ENCODE data around the gene PROM1. TPM values are rescaled to one million over a fixed set of nuclear protein-coding genes. Genes with fewer than 3 reads are reported as not detected.

The PROM1 gene
- total RNA-seq, 6 donors from 2014 or later = 1.6 to 43.6 (median 4.3) TPM

DNA sequence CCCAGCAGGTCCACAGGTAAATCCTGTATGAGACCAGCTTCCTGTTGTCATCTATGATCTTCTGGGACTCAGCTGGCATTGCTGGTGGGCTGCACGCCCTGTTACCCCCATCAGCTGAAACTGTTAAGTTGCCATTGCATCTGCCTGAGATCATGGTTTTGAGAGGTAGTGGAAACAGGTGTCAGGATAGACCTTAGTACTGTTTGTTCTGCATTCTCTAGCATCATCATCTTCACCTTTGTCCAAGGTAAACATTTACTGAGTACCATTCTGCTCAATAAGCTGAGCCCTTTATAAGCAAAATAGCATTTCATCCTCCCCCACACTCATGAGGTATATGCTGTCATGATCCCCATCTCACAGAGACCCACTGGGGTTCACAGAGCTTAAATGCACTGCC is 42.9 kb upstream of the PROM1 start:
- H3K4me3 ChIP-seq = no peak overlapping the region
- no peaks in the 10 kb centered on the region for H3K9me3 ChIP-seq
- DNase-seq (no peak), ATAC-seq (ENCODE audit: low FRiP score in 2 of 2) (no peak)
- H3K27ac ChIP-seq = no peak overlapping the region
- WGBS, 2 donors = 100% methylated on average over 1 of the region's 1 CpG; no CpG with 5 or more reads in 1 of the 2 donors
- no peaks in the 10 kb centered on the region for H3K27me3 ChIP-seq
- TF ChIP-seq EP300 (IDR thresholded peaks at IDR 0.05) (no peak), POLR2A (IDR thresholded peaks at IDR 0.05) (no peak), POLR2AphosphoS5 (IDR thresholded peaks at IDR 0.05) (no peak)
- TF ChIP-seq, protein P1, sequence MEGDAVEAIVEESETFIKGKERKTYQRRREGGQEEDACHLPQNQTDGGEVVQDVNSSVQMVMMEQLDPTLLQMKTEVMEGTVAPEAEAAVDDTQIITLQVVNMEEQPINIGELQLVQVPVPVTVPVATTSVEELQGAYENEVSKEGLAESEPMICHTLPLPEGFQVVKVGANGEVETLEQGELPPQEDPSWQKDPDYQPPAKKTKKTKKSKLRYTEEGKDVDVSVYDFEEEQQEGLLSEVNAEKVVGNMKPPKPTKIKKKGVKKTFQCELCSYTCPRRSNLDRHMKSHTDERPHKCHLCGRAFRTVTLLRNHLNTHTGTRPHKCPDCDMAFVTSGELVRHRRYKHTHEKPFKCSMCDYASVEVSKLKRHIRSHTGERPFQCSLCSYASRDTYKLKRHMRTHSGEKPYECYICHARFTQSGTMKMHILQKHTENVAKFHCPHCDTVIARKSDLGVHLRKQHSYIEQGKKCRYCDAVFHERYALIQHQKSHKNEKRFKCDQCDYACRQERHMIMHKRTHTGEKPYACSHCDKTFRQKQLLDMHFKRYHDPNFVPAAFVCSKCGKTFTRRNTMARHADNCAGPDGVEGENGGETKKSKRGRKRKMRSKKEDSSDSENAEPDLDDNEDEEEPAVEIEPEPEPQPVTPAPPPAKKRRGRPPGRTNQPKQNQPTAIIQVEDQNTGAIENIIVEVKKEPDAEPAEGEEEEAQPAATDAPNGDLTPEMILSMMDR (IDR thresholded peaks at IDR 0.05) = no peak
- H3K4me1 ChIP-seq = no peaks in the 10 kb centered on the region
- H3K36me3 ChIP-seq = no peaks in the 10 kb centered on the region

DNA sequence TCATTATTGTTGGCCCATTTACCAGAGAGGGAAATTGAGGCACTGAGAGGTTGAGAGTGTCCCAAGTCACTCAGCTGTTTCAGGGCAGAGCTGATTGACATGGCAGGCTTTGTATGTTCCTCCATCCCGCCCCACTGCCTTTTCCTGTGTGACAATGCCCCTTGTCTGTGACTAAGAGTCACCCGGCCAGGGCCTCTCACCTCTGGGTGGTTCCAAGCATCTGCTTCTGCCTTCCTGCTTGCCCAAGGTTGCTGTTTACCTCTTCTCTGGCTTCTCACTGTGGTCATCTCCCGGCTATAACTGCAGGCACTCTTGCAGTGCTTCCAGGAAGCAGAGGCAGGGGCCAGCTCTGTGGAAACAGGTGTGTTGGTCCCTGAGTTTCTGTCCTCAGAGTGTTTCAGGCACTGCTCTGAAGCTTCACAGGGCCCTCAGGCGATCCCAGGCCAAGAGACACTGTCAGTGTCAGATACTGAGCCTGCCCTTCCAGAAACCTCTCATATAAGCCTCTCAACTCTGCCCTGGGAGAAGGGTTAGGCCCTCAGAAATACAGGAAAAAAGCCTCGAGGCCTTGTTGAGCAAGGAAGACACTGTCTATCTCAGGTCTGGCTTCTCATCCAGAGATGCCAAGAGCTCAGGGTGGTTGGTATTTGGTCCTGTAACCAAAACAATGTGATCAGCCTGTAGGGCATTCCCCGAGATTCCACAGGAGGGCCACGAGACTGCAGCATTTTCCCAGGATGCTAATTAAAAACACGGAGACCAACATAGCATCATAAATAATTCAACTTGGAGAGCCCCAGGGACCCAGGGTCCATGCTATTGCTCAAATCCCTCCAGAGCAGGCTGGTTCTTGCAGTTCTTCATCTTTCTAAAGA is 42.0 kb upstream of the PROM1 start:
- Histone ChIP-seq H3K4me3 (no peak overlapping the region), H3K9me3 (no peaks in the 10 kb centered on the region), H3K4me1 (no peaks in the 10 kb centered on the region), H3K27ac (no peak overlapping the region), H3K27me3 (no peaks in the 10 kb centered on the region), H3K36me3 (no peaks in the 10 kb centered on the region)
- TF ChIP-seq, protein P1 (IDR thresholded peaks at IDR 0.05) = no peak
- TF ChIP-seq EP300 (IDR thresholded peaks at IDR 0.05) (no peak), POLR2A (IDR thresholded peaks at IDR 0.05) (no peak), POLR2AphosphoS5 (IDR thresholded peaks at IDR 0.05) (no peak)
- no peak for ATAC-seq (ENCODE audit: low FRiP score in 2 of 2)
- 85 to 89% methylated on average over 4 to 8 of the region's 8 CpGs for WGBS, 2 donors
- DNase-seq = no peak

DNA sequence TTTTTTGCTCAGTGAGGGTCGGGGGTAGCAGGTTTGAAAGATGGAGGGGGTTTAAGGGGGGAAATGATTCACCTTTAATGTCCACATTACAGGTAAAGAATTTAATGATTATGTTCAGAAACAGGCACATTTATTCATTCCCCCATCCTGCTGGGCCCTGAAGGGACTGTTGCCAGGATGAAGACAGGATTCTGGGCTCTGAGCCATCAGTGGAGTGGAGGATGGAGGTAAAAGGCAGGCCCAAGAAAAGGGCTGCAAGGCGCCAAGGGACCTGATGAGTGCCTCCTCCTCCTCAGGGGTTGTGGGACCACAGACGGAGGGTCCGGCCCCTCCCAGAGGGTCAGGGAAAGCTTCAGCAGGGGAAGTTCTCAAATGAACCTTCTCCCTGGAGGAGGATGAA is 40.4 kb upstream of the PROM1 start:
- Histone ChIP-seq H3K4me3 (no peak overlapping the region), H3K4me1 (no peaks in the 10 kb centered on the region), H3K27ac (no peak overlapping the region), H3K9me3 (no peaks in the 10 kb centered on the region), H3K27me3 (no peaks in the 10 kb centered on the region), H3K36me3 (no peaks in the 10 kb centered on the region)
- WGBS, 2 donors = 78 to 86% methylated on average over 4 of the region's 4 CpGs
- TF ChIP-seq POLR2A (IDR thresholded peaks at IDR 0.05) (no peak), POLR2AphosphoS5 (IDR thresholded peaks at IDR 0.05) (no peak), EP300 (IDR thresholded peaks at IDR 0.05) (no peak)
- TF ChIP-seq, protein P1 (IDR thresholded peaks at IDR 0.05) = no peak
- ATAC-seq (ENCODE audit: low FRiP score in 2 of 2) (no peak), DNase-seq (no peak)

DNA sequence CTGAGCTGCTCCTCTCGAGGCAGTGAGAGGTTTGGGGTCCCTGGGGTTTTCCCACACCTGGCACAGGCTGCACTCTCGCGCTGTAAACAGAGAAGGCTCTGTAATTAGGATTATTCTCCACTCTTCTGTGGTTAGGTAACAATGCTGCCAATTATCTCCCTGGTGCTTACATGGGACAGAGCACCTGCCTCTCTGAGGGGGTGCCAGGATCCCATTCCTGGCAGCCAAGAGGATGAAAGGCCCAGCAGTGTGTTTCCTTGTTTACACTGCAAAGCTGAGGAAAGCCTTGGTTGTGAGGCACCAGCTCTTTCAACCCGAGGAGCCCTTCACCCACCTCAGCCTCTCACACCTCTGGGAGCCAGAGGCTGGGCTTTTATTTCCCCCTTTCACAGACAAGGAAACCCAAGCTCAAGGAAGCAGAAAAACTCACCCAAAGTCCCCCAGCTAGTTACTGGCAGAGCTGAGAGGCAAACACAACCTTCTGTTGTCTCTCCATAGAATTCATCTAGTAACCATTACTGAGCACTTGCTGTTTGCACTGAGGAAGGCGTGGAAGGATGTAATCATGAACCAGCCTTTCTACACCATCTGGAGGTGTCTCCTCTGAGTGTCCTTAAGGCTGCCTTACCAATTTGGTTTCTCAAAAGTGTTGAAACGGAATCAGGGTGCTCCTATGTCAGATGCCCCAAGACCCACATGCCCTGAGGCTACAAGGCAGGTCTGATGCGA is 39.7 kb upstream of the PROM1 start:
- no peak for TF ChIP-seq POLR2AphosphoS5 (IDR thresholded peaks at IDR 0.05)
- no peak for TF ChIP-seq POLR2A (IDR thresholded peaks at IDR 0.05)
- TF ChIP-seq, protein P1 (IDR thresholded peaks at IDR 0.05) = no peak
- TF ChIP-seq EP300 (IDR thresholded peaks at IDR 0.05) = no peak
- no peaks in the 10 kb centered on the region for H3K36me3 ChIP-seq
- DNase-seq (no peak), ATAC-seq (ENCODE audit: low FRiP score in 2 of 2) (no peak)
- H3K4me3 ChIP-seq = no peak overlapping the region
- no peaks in the 10 kb centered on the region for H3K27me3 ChIP-seq
- no peaks in the 10 kb centered on the region for H3K9me3 ChIP-seq
- H3K4me1 ChIP-seq = no peaks in the 10 kb centered on the region
- H3K27ac ChIP-seq = no peak overlapping the region
- 63 to 69% methylated on average over 7 of the region's 7 CpGs for WGBS, 2 donors
